OCI-LY1 (cell line): ENCODE data around the gene PFKP.

Source experiments
- EZH2 ChIP-seq: fragments of 200-600 bp; sonication (generic), shearing (Covaris generic); IDR thresholded peaks from 2 replicates; pipeline ENCODE4 v1.8.0; 2017; ENCODE audit warnings: borderline replicate concordance, mixed run types, mild to moderate bottlenecking, antibody characterized with exemption, low read length, moderate library complexity, mixed read lengths
- TF ChIP-seq, protein P1 (sequence below): fragments of 200-600 bp; sonication (generic), shearing (Covaris generic); IDR thresholded peaks from 2 replicates; pipeline ENCODE4 v1.5.1; 2017; ENCODE audit warnings: mild to moderate bottlenecking, antibody characterized with exemption, low read length, moderate library complexity, mixed read lengths

DNA sequence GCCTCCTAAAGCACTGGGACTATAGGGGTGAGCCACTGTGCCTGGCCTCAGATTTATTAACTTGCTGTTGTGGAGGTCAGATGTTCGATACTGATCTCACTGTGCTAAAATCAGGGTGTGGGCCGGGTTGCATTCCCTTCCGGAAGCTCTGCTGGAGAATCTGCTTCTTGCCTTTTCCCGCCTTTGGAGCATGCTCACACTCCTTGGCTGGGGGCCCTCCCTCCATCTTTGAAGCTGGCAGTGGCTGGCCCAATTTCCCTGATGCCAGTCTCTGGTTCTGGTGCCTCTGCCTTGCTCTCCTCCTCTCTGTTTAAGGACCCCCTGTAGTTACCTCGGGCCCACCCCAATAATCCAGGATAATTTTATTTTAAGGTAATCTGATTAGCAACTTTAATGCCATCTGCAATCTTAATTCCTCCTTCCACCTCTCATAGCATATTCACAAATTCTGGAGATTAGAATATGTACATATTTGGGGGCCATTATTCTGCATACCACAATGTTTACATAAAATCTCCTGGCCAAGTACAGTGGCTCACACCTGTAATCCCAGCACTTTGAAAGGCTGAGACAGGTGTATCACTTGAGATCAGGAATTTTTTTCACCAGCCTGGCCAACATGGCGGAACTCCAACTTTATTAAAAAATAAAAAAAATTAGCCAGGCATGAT is 113.1 kb downstream of the PFKP start:
- TF ChIP-seq, protein P1, sequence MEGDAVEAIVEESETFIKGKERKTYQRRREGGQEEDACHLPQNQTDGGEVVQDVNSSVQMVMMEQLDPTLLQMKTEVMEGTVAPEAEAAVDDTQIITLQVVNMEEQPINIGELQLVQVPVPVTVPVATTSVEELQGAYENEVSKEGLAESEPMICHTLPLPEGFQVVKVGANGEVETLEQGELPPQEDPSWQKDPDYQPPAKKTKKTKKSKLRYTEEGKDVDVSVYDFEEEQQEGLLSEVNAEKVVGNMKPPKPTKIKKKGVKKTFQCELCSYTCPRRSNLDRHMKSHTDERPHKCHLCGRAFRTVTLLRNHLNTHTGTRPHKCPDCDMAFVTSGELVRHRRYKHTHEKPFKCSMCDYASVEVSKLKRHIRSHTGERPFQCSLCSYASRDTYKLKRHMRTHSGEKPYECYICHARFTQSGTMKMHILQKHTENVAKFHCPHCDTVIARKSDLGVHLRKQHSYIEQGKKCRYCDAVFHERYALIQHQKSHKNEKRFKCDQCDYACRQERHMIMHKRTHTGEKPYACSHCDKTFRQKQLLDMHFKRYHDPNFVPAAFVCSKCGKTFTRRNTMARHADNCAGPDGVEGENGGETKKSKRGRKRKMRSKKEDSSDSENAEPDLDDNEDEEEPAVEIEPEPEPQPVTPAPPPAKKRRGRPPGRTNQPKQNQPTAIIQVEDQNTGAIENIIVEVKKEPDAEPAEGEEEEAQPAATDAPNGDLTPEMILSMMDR = no peak
- no peak for TF ChIP-seq EZH2
